KOPT-K1 (cell line): ENCODE measurements around the gene PGD.
"Not testable (repeated sequence)": the region's sequence is repeated elsewhere in the genome, so short reads cannot be mapped to it uniquely, and the experiment has no call there.

Source experiments
- H3K27ac ChIP-seq: fragments of 200-600 bp; sonication (generic); 2 replicates; pipeline ENCODE4 v1.5.1; 2016; ENCODE audit warnings: antibody characterized with exemption, mild to moderate bottlenecking, low read depth, low read length; ENCODE audit not compliant: poor library complexity, severe bottlenecking
- H3K36me3 ChIP-seq: fragments of 200-600 bp; sonication (generic); 2 replicates; pipeline ENCODE4 v1.5.1; 2017; ENCODE audit warnings: antibody characterized with exemption, mild to moderate bottlenecking, low read length, moderate library complexity; ENCODE audit not compliant: insufficient read depth
- H3K9me3 ChIP-seq: fragments of 200-600 bp; sonication (generic); 2 replicates; pipeline ENCODE4 v1.5.1; 2017; ENCODE audit warnings: antibody characterized with exemption, low read length, mild to moderate bottlenecking; ENCODE audit not compliant: insufficient read depth, poor library complexity, severe bottlenecking

PGD gene

GRCh38 chr1:10419351-10419750 lies 20.5 kb downstream of the PGD start:
- no peaks in the 10 kb centered on the region for H3K9me3 ChIP-seq
- H3K36me3 ChIP-seq = peaks cover 88% of the 10 kb centered on the region
- H3K27ac ChIP-seq = no peak overlapping the region

GRCh38 chr1:10421637-10422036 lies 22.8 kb downstream of the PGD start:
- Histone ChIP-seq H3K9me3 (no peaks in the 10 kb centered on the region), H3K27ac (no peak overlapping the region), H3K36me3 (peaks cover 65% of the 10 kb centered on the region)

- Histone ChIP-seq H3K9me3 (no peaks in the 10 kb centered on the region), H3K36me3 (peaks cover 41% of the 10 kb centered on the region), H3K27ac (no peak overlapping the region)
These were observed 25.2 kb downstream of the PGD start for GRCh38 chr1:10424034-10424433.

- Histone ChIP-seq H3K9me3 (no peaks in the 10 kb centered on the region), H3K36me3 (peaks cover 35% of the 10 kb centered on the region), H3K27ac (no peak overlapping the region)
These were observed 25.8 kb downstream of the PGD start for GRCh38 chr1:10424651-10425050.

- not testable (repeated sequence) for H3K27ac ChIP-seq, H3K9me3 ChIP-seq
- H3K36me3 ChIP-seq = peaks cover 21% of the 10 kb centered on the region
These were observed 27.1 kb downstream of the PGD start for GRCh38 chr1:10425826-10426534.

- peaks cover 16% of the 10 kb centered on the region for H3K36me3 ChIP-seq
- not testable (repeated sequence) for H3K9me3 ChIP-seq, H3K27ac ChIP-seq
These were observed 27.6 kb downstream of the PGD start for GRCh38 chr1:10426535-10426848.

GRCh38 chr1:10428984-10429383 lies 30.1 kb downstream of the PGD start:
- Histone ChIP-seq H3K27ac (no peak overlapping the region), H3K36me3 (no peaks in the 10 kb centered on the region), H3K9me3 (no peaks in the 10 kb centered on the region)

GRCh38 chr1:10429868-10430215 lies 31.0 kb downstream of the PGD start:
- H3K36me3 ChIP-seq = no peaks in the 10 kb centered on the region
- peak overlapping the region; percentile 91 for H3K27ac ChIP-seq
- no peaks in the 10 kb centered on the region for H3K9me3 ChIP-seq

- Histone ChIP-seq H3K36me3 (no peaks in the 10 kb centered on the region), H3K9me3 (no peaks in the 10 kb centered on the region), H3K27ac (peak within 1 kb of the TSS; percentile 91)
These were observed 31.6 kb downstream of the PGD start, which contains the start of gene CENPS for GRCh38 chr1:10430216-10431069. TSS of gene CENPS (plus strand) at chr1:10430433. CDS start at chr1:10430518, 85 bp downstream.

- H3K36me3 ChIP-seq = no peaks in the 10 kb centered on the region
- H3K9me3 ChIP-seq = no peaks in the 10 kb centered on the region
- peak overlapping the region; percentile 91 for H3K27ac ChIP-seq
These were observed 32.3 kb downstream of the PGD start for GRCh38 chr1:10431070-10431730.

- no peak overlapping the region for H3K27ac ChIP-seq
- no peaks in the 10 kb centered on the region for H3K9me3 ChIP-seq
- H3K36me3 ChIP-seq = no peaks in the 10 kb centered on the region
These were observed 34.2 kb downstream of the PGD start for GRCh38 chr1:10432910-10433700.

GRCh38 chr1:10433790-10434189 lies 34.9 kb downstream of the PGD start:
- Histone ChIP-seq H3K36me3 (no peaks in the 10 kb centered on the region), H3K27ac (no peak overlapping the region), H3K9me3 (no peaks in the 10 kb centered on the region)

- H3K27ac ChIP-seq = no peak overlapping the region
- H3K36me3 ChIP-seq = no peaks in the 10 kb centered on the region
- H3K9me3 ChIP-seq = no peaks in the 10 kb centered on the region
These were observed 35.7 kb downstream of the PGD start for GRCh38 chr1:10434590-10434989.

GRCh38 chr1:10437052-10437451 lies 38.2 kb downstream of the PGD start:
- H3K9me3 ChIP-seq = no peaks in the 10 kb centered on the region
- peaks cover 12% of the 10 kb centered on the region for H3K36me3 ChIP-seq
- no peak overlapping the region for H3K27ac ChIP-seq

GRCh38 chr1:10438677-10439163 lies 39.9 kb downstream of the PGD start:
- no peaks in the 10 kb centered on the region for H3K9me3 ChIP-seq
- H3K36me3 ChIP-seq = peaks cover 12% of the 10 kb centered on the region
- H3K27ac ChIP-seq = no peak overlapping the region
